GM23248 (cell line): Measurements from ENCODE around the gene MYO1D.

Source experiments
- EZH2 ChIP-seq: fragments of 200-600 bp; sonication (generic); IDR thresholded peaks from 2 replicates; pipeline ENCODE4 v1.6.1; 2018; ENCODE audit warnings: antibody characterized with exemption, mild to moderate bottlenecking; ENCODE audit not compliant: insufficient read depth, poor library complexity, severe bottlenecking
- EZH2phosphoT487 ChIP-seq: fragments of 200-600 bp; sonication (generic); IDR thresholded peaks from 2 replicates; pipeline ENCODE4 v1.6.1; 2018; ENCODE audit warnings: antibody characterized with exemption, moderate library complexity, mild to moderate bottlenecking, low read depth; ENCODE audit not compliant: insufficient read depth

GRCh38 chr17:32826076-32826475 lies 50.8 kb downstream of the MYO1D start:
- TF ChIP-seq EZH2 (no peak), EZH2phosphoT487 (no peak)
